IMR-90 (cell line): ENCODE data around the gene CHI3L1. TPM values are rescaled to one million over a fixed set of nuclear protein-coding genes. Genes with fewer than 3 reads are reported as not detected.

Experiments
- ATAC-seq: fragments of 200-7000 bp; cut with Tn5 transposase; 2 replicates; pipeline ENCODE4 v1.9.1; 2020; ENCODE audit warnings: low read depth, mild to moderate bottlenecking, moderate library complexity
- BruUV-seq: library from RNA; stranded (reverse); fragments of 400-500 nt; replicated peaks from 2 replicates; lab custom pipeline; 2021; lab: Mats Ljungman, UMichigan
- CTCF ChIA-PET: fragments of 300-600 bp; formaldehyde crosslinking; extraction: SDS; loops from one replicate; lab custom pipeline; 2021; ENCODE audit warnings: antibody characterized with exemption; lab: Yijun Ruan, JAX
- POLR2A ChIA-PET: fragments of 300-600 bp; sonication (Branson Sonifier 250); formaldehyde crosslinking; loops from one replicate; lab custom pipeline; 2022; ENCODE audit warnings: antibody characterized with exemption; ENCODE audit not compliant: unreplicated experiment; lab: Charles Lee
- DNase-seq: peaks from one replicate; pipeline ENCODE4 v3.0.0; 2013
- H2AFZ ChIP-seq: replicated peaks from 2 replicates; pipeline ENCODE3; 2013; ENCODE audit warnings: low read length, mild to moderate bottlenecking; ENCODE audit not compliant: poor library complexity
- H2AK5ac ChIP-seq: 2 replicates; pipeline ENCODE4 v1.6.1; 2013; ENCODE audit warnings: low read depth, low read length, inconsistent platforms
- H2AK9ac ChIP-seq: replicated peaks from 2 replicates; pipeline ENCODE3; 2013; ENCODE audit warnings: mild to moderate bottlenecking, low read depth, low read length, moderate library complexity; ENCODE audit not compliant: poor library complexity
- H2BK120ac ChIP-seq: 2 replicates; pipeline ENCODE4 v1.6.1; 2013; ENCODE audit warnings: low read depth, low read length, inconsistent platforms
- H2BK15ac ChIP-seq: 3 replicates; pipeline ENCODE4 v1.6.1; 2013; ENCODE audit warnings: low read depth, low read length, inconsistent platforms
- H2BK20ac ChIP-seq: 2 replicates; pipeline ENCODE4 v1.6.1; 2013; ENCODE audit warnings: low read depth, mild to moderate bottlenecking, inconsistent platforms, low read length, moderate library complexity
- H2BK5ac ChIP-seq: 2 replicates; pipeline ENCODE4 v1.6.1; 2013; ENCODE audit warnings: mild to moderate bottlenecking, low read depth, low read length, inconsistent platforms; ENCODE audit not compliant: poor library complexity, severe bottlenecking
- H3K14ac ChIP-seq: replicated peaks from 2 replicates; pipeline ENCODE4 v1.6.1; 2013; ENCODE audit warnings: low read depth, low read length, inconsistent platforms
- H3K18ac ChIP-seq: 2 replicates; pipeline ENCODE4 v1.6.1; 2013; ENCODE audit warnings: low read depth, low read length, control low read depth
- H3K23ac ChIP-seq: 2 replicates; pipeline ENCODE4 v1.6.1; 2013; ENCODE audit warnings: low read depth, low read length, inconsistent platforms
- H3K27ac ChIP-seq: 2 replicates; pipeline ENCODE4 v1.5.1; 2013; ENCODE audit warnings: mild to moderate bottlenecking, control low read depth, low read length; ENCODE audit not compliant: insufficient read depth
- H3K27me3 ChIP-seq: 2 replicates; pipeline ENCODE4 v1.6.1; 2013; ENCODE audit warnings: low read length; ENCODE audit not compliant: control insufficient read depth, insufficient read depth
- H3K36me3 ChIP-seq: 2 replicates; pipeline ENCODE4 v1.6.1; 2013; ENCODE audit warnings: low read length, mixed read lengths; ENCODE audit not compliant: control insufficient read depth, insufficient read depth
- H3K4ac ChIP-seq: 2 replicates; pipeline ENCODE4 v1.6.1; 2013; ENCODE audit warnings: low read depth, low read length, inconsistent platforms
- H3K4me1 ChIP-seq: 2 replicates; pipeline ENCODE4 v1.6.1; 2013; ENCODE audit warnings: low read length, mixed read lengths; ENCODE audit not compliant: control insufficient read depth, insufficient read depth
- H3K4me2 ChIP-seq: 2 replicates; pipeline ENCODE4 v1.6.1; 2013; ENCODE audit warnings: low read depth, mild to moderate bottlenecking, control low read depth, low read length, moderate library complexity
- H3K4me3 ChIP-seq: 2 replicates; pipeline ENCODE4 v1.5.1; 2013; ENCODE audit warnings: low read depth, mild to moderate bottlenecking, control low read depth, low read length, moderate library complexity; ENCODE audit not compliant: insufficient read depth
- H3K56ac ChIP-seq: 2 replicates; pipeline ENCODE4 v1.6.1; 2013; ENCODE audit warnings: low read length, inconsistent platforms; ENCODE audit not compliant: insufficient read depth; ENCODE audit errors: extremely low read depth
- H3K79me1 ChIP-seq, 2 experiments: 2 replicates each; pipeline ENCODE4 v1.6.1; 2013; ENCODE audit warnings: low read length in 2 of 2, inconsistent platforms in 1 of 2, low read depth in 1 of 2
- H3K9ac ChIP-seq: 2 replicates; pipeline ENCODE4 v1.6.1; 2013; ENCODE audit warnings: low read depth, low read length, control low read depth
- H3K9me1 ChIP-seq: 2 replicates; pipeline ENCODE4 v1.6.1; 2013; ENCODE audit warnings: low read length, inconsistent platforms; ENCODE audit not compliant: insufficient read depth
- H3K9me3 ChIP-seq: 2 replicates; pipeline ENCODE4 v1.6.1; 2013; ENCODE audit warnings: low read length; ENCODE audit not compliant: control insufficient read depth, insufficient read depth
- H4K20me1 ChIP-seq: 2 replicates; pipeline ENCODE4 v1.6.1; 2013; ENCODE audit warnings: low read length, inconsistent platforms; ENCODE audit not compliant: insufficient read depth
- H4K5ac ChIP-seq: 2 replicates; pipeline ENCODE4 v1.6.1; 2013; ENCODE audit warnings: mild to moderate bottlenecking, low read depth, low read length, control low read depth
- H4K8ac ChIP-seq, 2 experiments: 2 replicates each; pipeline ENCODE4 v1.6.1; 2013; ENCODE audit warnings: low read depth in 2 of 2, low read length in 2 of 2, control low read depth in 1 of 2, inconsistent platforms in 1 of 2
- H4K91ac ChIP-seq: 2 replicates; pipeline ENCODE4 v1.6.1; 2013; ENCODE audit warnings: low read depth, low read length, inconsistent platforms; ENCODE audit not compliant: insufficient read depth
- BHLHE40 ChIP-seq: fragments of 150-350 bp; IDR thresholded peaks from 2 replicates; pipeline ENCODE4 v1.6.1; 2016; ENCODE audit warnings: mild to moderate bottlenecking, low read depth, low read length
- CHD1 ChIP-seq: IDR thresholded peaks from 2 replicates; pipeline ENCODE4 v1.6.1; 2012; ENCODE audit warnings: low read depth, low read length, improper control_type of control experiment
- MAFK ChIP-seq: IDR thresholded peaks from 2 replicates; pipeline ENCODE4 v1.6.1; 2012; ENCODE audit warnings: low read depth, low read length, improper control_type of control experiment
- MXI1 ChIP-seq: IDR thresholded peaks from 2 replicates; pipeline ENCODE4 v1.6.1; 2012; ENCODE audit warnings: low read depth, mild to moderate bottlenecking, low read length, moderate library complexity, borderline replicate concordance
- NFE2L2 ChIP-seq: fragments of 150-350 bp; IDR thresholded peaks from 2 replicates; pipeline ENCODE4 v1.6.1; 2016; ENCODE audit warnings: low read depth, mild to moderate bottlenecking, low read length
- RAD21 ChIP-seq: IDR thresholded peaks from 2 replicates; pipeline ENCODE4 v1.6.1; 2012; ENCODE audit warnings: low read length, improper control_type of control experiment
- RCOR1 ChIP-seq: IDR thresholded peaks from 2 replicates; pipeline ENCODE4 v1.6.1; 2012; ENCODE audit warnings: mild to moderate bottlenecking, low read length, improper control_type of control experiment; ENCODE audit not compliant: insufficient replicate concordance
- RFX5 ChIP-seq: IDR thresholded peaks from 2 replicates; pipeline ENCODE4 v1.8.0; 2012; ENCODE audit warnings: low read depth, mild to moderate bottlenecking, low read length, moderate library complexity
- WGBS, 2 experiments: methylation state at CpG; one replicate each; pipeline versions ENCODE4 v1.1.5 to v1.1.7; 2013; ENCODE audit warnings: missing lambda C conversion rate in 2 of 2; ENCODE audit not compliant: insufficient read length in 1 of 2; ENCODE audit errors: extremely low coverage in 2 of 2; 5-methylcytosine and 5-hydroxymethylcytosine counted together
- dilution Hi-C: fragments of 300-500 bp; cut with HindIII; formaldehyde crosslinking; loops from one replicate; pipeline ENCODE4 v1.14.3; 2018; ENCODE audit warnings: low sequenced_read_pairs; ENCODE audit not compliant: unreplicated experiment
- in situ Hi-C: fragments of 300-500 bp; cut with MboI; formaldehyde crosslinking; loops from 3 replicates; pipeline ENCODE4 v1.14.3; 2019; ENCODE audit warnings: low sequenced_read_pairs, inconsistent platforms, mixed read lengths
- intact Hi-C: fragments of 100-400 bp; cut with micrococcal nuclease; formaldehyde crosslinking; loops from 2 replicates; pipeline ENCODE4 v1.10.0; 2022
- polyA plus RNA-seq, 3 experiments: library from polyadenylated mRNA; depleted of rRNA; stranded (reverse); fragments of >200 nt; gene quantifications; 2 replicates each; pipeline ENCODE4 v1.2.3, GENCODE V29; 2012; ENCODE audit warnings: low replicate concordance in 1 of 3
- total RNA-seq: library from RNA; depleted of rRNA; stranded (reverse); fragments of >200 nt; gene quantifications from 2 replicates; pipeline ENCODE4 v1.2.3, GENCODE V29; 2012
- TF ChIP-seq, protein P1 (sequence below): fragments of 150-350 bp; IDR thresholded peaks from 2 replicates; pipeline ENCODE4 v1.6.1; 2016; ENCODE audit warnings: low read depth, mild to moderate bottlenecking, low read length, moderate library complexity, borderline replicate concordance

The CHI3L1 gene
- total and polyA plus RNA-seq, 2 of the 4 experiments (the other 2 are of a cell fraction), result 0.17 TPM; not detected in 1

DNA sequence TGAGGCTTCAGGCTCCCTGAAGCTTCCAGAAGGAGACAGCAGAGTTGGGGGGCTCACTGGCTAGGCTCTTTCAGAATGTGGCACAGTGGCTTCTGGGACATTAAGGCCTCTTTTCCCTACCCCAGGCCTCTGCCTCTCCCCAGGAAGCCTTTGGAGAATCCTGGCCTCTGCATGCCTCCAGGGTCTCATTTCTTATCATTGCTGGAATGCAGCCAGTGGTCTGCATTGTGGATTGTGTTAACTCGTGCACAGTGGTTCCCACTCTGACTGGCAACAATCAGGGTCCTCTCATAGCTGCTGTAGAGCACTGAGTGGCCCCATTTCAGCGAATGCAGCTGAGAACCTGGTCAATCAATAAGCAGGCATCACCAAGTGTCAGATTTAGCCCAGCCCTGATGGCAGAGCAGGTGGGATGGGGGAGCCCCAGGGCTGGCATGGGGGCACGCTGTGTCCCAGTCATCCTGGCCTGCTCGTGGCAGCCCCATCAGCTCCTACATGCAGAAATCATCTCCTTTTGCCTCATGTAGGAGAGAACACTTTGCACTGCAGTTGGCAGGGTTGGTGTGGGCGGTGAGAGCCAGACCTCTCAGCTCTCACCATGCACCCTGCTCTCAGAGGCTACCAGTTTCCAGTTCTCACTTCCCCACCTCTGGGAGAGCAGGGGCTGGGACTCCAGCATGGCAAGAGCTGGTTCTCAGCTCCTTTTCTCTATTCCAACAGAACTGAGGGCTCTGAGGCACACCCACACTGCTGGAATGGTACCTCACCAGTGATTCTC lies 45.6 kb downstream of the CHI3L1 start (continued):
- no peak for TF ChIP-seq MXI1

DNA sequence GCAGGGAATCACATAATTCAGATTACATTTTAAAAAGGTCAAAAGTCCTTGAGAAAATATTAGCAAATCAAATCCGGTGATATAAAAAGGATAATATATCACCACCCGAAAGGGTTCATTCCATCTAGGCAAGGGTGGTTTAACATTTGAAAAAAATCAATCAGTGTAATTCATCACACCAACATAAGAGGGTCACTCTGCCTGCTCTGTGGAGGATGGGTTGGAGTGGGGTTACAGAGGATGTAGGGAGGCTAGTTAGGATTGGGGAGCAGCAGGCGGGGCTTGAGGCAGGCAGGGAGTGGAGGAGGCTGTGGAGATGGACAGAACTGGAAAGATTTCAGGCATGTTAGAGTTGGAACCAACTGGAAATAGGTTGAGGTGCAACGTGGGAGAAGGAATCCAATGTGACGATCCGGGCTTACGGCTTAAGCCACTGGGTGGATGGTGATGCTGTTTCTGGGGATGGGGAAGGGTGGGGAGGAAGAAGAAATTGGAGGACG lies 46.5 kb downstream of the CHI3L1 start:
- DNase-seq, result no peak
- H3K56ac ChIP-seq, result no peak overlapping the region
- intact Hi-C loops, result no loop called here
- no peak overlapping the region for H3K4ac ChIP-seq
- no peaks in the 10 kb centered on the region; the same call in 1 of the 2 replicates for H3K4me1 ChIP-seq
- WGBS, 2 experiments, result 33% methylated on average over 1 of the region's 8 CpGs; no CpG with 5 or more reads in 1 of the 2 experiments
- peaks cover 2% of the 10 kb centered on the region; the same call in 1 of the 2 replicates for H3K9me3 ChIP-seq
- H2BK5ac ChIP-seq, result no peak overlapping the region
- peaks cover 46% of the 10 kb centered on the region for H3K27me3 ChIP-seq
- H2AK9ac ChIP-seq, result no peak overlapping the region
- H3K14ac ChIP-seq, result no peak overlapping the region
- H3K27ac ChIP-seq, result no peak overlapping the region
- ATAC-seq, result no peak
- no peak overlapping the region for H2AK5ac ChIP-seq
- H3K9ac ChIP-seq, result no peak overlapping the region
- H4K8ac ChIP-seq, result no peak overlapping the region
- TF ChIP-seq BHLHE40 (no peak), CHD1 (no peak), RCOR1 (no peak), MAFK (no peak), RFX5 (no peak), RAD21 (no peak), NFE2L2 (no peak)
- TF ChIP-seq, protein P1, sequence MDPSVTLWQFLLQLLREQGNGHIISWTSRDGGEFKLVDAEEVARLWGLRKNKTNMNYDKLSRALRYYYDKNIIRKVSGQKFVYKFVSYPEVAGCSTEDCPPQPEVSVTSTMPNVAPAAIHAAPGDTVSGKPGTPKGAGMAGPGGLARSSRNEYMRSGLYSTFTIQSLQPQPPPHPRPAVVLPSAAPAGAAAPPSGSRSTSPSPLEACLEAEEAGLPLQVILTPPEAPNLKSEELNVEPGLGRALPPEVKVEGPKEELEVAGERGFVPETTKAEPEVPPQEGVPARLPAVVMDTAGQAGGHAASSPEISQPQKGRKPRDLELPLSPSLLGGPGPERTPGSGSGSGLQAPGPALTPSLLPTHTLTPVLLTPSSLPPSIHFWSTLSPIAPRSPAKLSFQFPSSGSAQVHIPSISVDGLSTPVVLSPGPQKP, result no peak
- in situ Hi-C loops, result no loop called here
- H3K79me1 ChIP-seq, result no peaks in the 10 kb centered on the region
- no peak overlapping the region for H3K4me3 ChIP-seq
- no peak overlapping the region for H2BK20ac ChIP-seq
- no peaks in the 10 kb centered on the region for H3K36me3 ChIP-seq
- no peak overlapping the region for H2AFZ ChIP-seq
- no peak overlapping the region for H4K91ac ChIP-seq
- H3K4me2 ChIP-seq, result no peak overlapping the region
- no peak overlapping the region for H2BK15ac ChIP-seq
- H4K5ac ChIP-seq, result no peak overlapping the region
- dilution Hi-C loops, result no loop called here
- POLR2A ChIA-PET, result no interaction called here
- no TSS peak for BruUV-seq
- CTCF ChIA-PET, result no interaction called here
- no peaks in the 10 kb centered on the region for H3K9me1 ChIP-seq
- H2BK120ac ChIP-seq, result no peak overlapping the region
- no peak overlapping the region for H3K23ac ChIP-seq
- H3K18ac ChIP-seq, result no peak overlapping the region
- H4K20me1 ChIP-seq, result no peaks in the 10 kb centered on the region
